Ovary (tissue), 3 donors: Measurements from ENCODE around the gene DHRS1.

Experiments used
- CTCF ChIP-seq, 3 donors: fragments of 450-650 bp in 2 of 3; fragments of 200-600 bp in 1 of 3; IDR thresholded peaks; one replicate each; pipeline versions ENCODE4 v1.5.1 to v1.8.0; 2016 to 2022; ENCODE audit warnings: antibody characterized with exemption in 3 of 3, mild to moderate bottlenecking in 1 of 3
- EP300 ChIP-seq: sonication (generic); formaldehyde crosslinking; IDR thresholded peaks from one replicate; pipeline ENCODE4 v1.6.1; 2017; ENCODE audit warnings: antibody characterized with exemption
- POLR2A ChIP-seq: fragments of 450-650 bp; IDR thresholded peaks from one replicate; pipeline ENCODE4 v1.6.1; 2017; ENCODE audit warnings: antibody characterized with exemption, mild to moderate bottlenecking, moderate library complexity
- donor health status: DM: no; HTN: no; CAD: no.

- TF ChIP-seq CTCF (IDR thresholded peaks at IDR 0.05) = no peak
- no peak for TF ChIP-seq POLR2A
- no peak for TF ChIP-seq EP300
Observed at GRCh38 chr14:24259282-24260025, 40.1 kb downstream of the DHRS1 start.
